ENCODE data around the gene XRCC5.

DNA sequence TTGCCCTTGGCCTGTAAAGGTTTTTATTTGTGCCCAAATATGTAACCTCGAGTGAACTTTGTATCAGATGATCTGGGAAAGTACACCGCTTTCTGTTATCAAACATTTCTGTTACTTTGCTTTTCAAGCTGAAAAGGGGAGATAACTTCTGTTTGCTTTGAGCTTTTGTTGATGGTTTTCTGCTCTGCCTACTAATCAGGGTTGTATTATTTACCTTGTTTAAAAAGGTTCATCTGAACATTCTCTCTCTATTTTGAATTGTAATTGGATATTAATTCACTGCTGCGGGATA, 79.4 kb downstream of the XRCC5 start:
- TF ChIP-seq, protein P1, sequence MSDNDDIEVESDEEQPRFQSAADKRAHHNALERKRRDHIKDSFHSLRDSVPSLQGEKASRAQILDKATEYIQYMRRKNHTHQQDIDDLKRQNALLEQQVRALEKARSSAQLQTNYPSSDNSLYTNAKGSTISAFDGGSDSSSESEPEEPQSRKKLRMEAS (IDR thresholded peaks at IDR 0.05) = no peak
- TF ChIP-seq, protein P2, sequence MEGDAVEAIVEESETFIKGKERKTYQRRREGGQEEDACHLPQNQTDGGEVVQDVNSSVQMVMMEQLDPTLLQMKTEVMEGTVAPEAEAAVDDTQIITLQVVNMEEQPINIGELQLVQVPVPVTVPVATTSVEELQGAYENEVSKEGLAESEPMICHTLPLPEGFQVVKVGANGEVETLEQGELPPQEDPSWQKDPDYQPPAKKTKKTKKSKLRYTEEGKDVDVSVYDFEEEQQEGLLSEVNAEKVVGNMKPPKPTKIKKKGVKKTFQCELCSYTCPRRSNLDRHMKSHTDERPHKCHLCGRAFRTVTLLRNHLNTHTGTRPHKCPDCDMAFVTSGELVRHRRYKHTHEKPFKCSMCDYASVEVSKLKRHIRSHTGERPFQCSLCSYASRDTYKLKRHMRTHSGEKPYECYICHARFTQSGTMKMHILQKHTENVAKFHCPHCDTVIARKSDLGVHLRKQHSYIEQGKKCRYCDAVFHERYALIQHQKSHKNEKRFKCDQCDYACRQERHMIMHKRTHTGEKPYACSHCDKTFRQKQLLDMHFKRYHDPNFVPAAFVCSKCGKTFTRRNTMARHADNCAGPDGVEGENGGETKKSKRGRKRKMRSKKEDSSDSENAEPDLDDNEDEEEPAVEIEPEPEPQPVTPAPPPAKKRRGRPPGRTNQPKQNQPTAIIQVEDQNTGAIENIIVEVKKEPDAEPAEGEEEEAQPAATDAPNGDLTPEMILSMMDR (IDR thresholded peaks at IDR 0.05 in 2 of 3, conservative IDR thresholded peaks at IDR 0.05 in 1 of 3; ENCODE audit: borderline replicate concordance in 1 of 3, insufficient read depth in 1 of 3, low read depth in 2 of 3, low read length in 2 of 3) = no peak
- no peak for TF ChIP-seq POLR2AphosphoS5 (IDR thresholded peaks at IDR 0.05; ENCODE audit: low read depth, low read length)
- no peak for TF ChIP-seq CEBPB (IDR thresholded peaks at IDR 0.05; ENCODE audit: low read depth)
- no peak for TF ChIP-seq YY1 (IDR thresholded peaks at IDR 0.05; ENCODE audit: extremely low read depth, insufficient replicate concordance, low read depth, low read length)
- no peak for TF ChIP-seq POLR2A (IDR thresholded peaks at IDR 0.05; ENCODE audit: borderline replicate concordance, extremely low read depth, insufficient read depth, insufficient read length)
- no peak for TF ChIP-seq EZH2phosphoT487 (IDR thresholded peaks at IDR 0.05; ENCODE audit: borderline replicate concordance)
- no peak for TF ChIP-seq RAD21 (IDR thresholded peaks at IDR 0.05; ENCODE audit: low read depth)
- no peak for TF ChIP-seq SP1 (IDR thresholded peaks at IDR 0.05; ENCODE audit: low read depth)
- TF ChIP-seq, protein P3, sequence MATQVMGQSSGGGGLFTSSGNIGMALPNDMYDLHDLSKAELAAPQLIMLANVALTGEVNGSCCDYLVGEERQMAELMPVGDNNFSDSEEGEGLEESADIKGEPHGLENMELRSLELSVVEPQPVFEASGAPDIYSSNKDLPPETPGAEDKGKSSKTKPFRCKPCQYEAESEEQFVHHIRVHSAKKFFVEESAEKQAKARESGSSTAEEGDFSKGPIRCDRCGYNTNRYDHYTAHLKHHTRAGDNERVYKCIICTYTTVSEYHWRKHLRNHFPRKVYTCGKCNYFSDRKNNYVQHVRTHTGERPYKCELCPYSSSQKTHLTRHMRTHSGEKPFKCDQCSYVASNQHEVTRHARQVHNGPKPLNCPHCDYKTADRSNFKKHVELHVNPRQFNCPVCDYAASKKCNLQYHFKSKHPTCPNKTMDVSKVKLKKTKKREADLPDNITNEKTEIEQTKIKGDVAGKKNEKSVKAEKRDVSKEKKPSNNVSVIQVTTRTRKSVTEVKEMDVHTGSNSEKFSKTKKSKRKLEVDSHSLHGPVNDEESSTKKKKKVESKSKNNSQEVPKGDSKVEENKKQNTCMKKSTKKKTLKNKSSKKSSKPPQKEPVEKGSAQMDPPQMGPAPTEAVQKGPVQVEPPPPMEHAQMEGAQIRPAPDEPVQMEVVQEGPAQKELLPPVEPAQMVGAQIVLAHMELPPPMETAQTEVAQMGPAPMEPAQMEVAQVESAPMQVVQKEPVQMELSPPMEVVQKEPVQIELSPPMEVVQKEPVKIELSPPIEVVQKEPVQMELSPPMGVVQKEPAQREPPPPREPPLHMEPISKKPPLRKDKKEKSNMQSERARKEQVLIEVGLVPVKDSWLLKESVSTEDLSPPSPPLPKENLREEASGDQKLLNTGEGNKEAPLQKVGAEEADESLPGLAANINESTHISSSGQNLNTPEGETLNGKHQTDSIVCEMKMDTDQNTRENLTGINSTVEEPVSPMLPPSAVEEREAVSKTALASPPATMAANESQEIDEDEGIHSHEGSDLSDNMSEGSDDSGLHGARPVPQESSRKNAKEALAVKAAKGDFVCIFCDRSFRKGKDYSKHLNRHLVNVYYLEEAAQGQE (IDR thresholded peaks at IDR 0.05; ENCODE audit: low read depth) = no peak
- TF ChIP-seq, protein P4, sequence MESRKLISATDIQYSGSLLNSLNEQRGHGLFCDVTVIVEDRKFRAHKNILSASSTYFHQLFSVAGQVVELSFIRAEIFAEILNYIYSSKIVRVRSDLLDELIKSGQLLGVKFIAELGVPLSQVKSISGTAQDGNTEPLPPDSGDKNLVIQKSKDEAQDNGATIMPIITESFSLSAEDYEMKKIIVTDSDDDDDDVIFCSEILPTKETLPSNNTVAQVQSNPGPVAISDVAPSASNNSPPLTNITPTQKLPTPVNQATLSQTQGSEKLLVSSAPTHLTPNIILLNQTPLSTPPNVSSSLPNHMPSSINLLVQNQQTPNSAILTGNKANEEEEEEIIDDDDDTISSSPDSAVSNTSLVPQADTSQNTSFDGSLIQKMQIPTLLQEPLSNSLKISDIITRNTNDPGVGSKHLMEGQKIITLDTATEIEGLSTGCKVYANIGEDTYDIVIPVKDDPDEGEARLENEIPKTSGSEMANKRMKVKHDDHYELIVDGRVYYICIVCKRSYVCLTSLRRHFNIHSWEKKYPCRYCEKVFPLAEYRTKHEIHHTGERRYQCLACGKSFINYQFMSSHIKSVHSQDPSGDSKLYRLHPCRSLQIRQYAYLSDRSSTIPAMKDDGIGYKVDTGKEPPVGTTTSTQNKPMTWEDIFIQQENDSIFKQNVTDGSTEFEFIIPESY (IDR thresholded peaks at IDR 0.05; ENCODE audit: extremely low read depth, insufficient replicate concordance, low read length) = no peak

Measured in HCT116 (cell line).